Retina (tissue), 1 donor: ENCODE measurements around the gene PXDN.
"Not testable (repeated sequence)": the region's sequence is repeated elsewhere in the genome, so short reads cannot be mapped to it uniquely, and the experiment has no call there.

Experiments
- DNase-seq: peaks from one replicate; pipeline ENCODE4 v3.0.0-alpha.2; 2016

The PXDN gene

GRCh38 chr2:1775511-1776035 lies 31.3 kb upstream of the PXDN start:
- no peak for DNase-seq

- DNase-seq, result no peak
Observed at GRCh38 chr2:1774929-1775328, 30.6 kb upstream of the PXDN start.

GRCh38 chr2:1773883-1774282 lies 29.6 kb upstream of the PXDN start:
- no peak for DNase-seq

- DNase-seq, result no peak
Observed at GRCh38 chr2:1772471-1773267, 28.4 kb upstream of the PXDN start.

- no peak for DNase-seq
Observed at GRCh38 chr2:1771626-1772280, 27.4 kb upstream of the PXDN start.

GRCh38 chr2:1770566-1771380 lies 26.5 kb upstream of the PXDN start:
- DNase-seq, result no peak

GRCh38 chr2:1769703-1770422 lies 25.5 kb upstream of the PXDN start:
- DNase-seq, result peak; percentile 65

- DNase-seq, result no peak
Observed at GRCh38 chr2:1767939-1768691, 23.8 kb upstream of the PXDN start.

- DNase-seq, result no peak
Observed at GRCh38 chr2:1766851-1767811, 22.8 kb upstream of the PXDN start.

- no peak for DNase-seq
Observed at GRCh38 chr2:1766425-1766824, 22.1 kb upstream of the PXDN start.

- not testable (repeated sequence) for DNase-seq
Observed at GRCh38 chr2:1765201-1765600, 20.9 kb upstream of the PXDN start.

GRCh38 chr2:1759611-1759930 lies 15.3 kb upstream of the PXDN start:
- DNase-seq, result no peak

- no peak for DNase-seq
Observed at GRCh38 chr2:1758774-1759610, 14.7 kb upstream of the PXDN start.

GRCh38 chr2:1758171-1758570 lies 13.9 kb upstream of the PXDN start:
- DNase-seq, result no peak

GRCh38 chr2:1757567-1757966 lies 13.3 kb upstream of the PXDN start:
- no peak for DNase-seq

GRCh38 chr2:1757146-1757545 lies 12.8 kb upstream of the PXDN start:
- DNase-seq, result not testable (repeated sequence)

GRCh38 chr2:1756456-1756855 lies 12.1 kb upstream of the PXDN start:
- no peak for DNase-seq

- DNase-seq, result no peak
Observed at GRCh38 chr2:1755436-1756191, 11.3 kb upstream of the PXDN start.
